ENCODE results near the gene DMTF1. TPM values are rescaled to one million over a fixed set of nuclear protein-coding genes. Genes with fewer than 3 reads are reported as not detected.

Gene DMTF1
- total and polyA plus RNA-seq, 9 of the 15 experiments (the other 6 are each of a cell fraction or from before 2014, with no cell fraction given): 25.7 to 208 (median 74.7) TPM

DNA sequence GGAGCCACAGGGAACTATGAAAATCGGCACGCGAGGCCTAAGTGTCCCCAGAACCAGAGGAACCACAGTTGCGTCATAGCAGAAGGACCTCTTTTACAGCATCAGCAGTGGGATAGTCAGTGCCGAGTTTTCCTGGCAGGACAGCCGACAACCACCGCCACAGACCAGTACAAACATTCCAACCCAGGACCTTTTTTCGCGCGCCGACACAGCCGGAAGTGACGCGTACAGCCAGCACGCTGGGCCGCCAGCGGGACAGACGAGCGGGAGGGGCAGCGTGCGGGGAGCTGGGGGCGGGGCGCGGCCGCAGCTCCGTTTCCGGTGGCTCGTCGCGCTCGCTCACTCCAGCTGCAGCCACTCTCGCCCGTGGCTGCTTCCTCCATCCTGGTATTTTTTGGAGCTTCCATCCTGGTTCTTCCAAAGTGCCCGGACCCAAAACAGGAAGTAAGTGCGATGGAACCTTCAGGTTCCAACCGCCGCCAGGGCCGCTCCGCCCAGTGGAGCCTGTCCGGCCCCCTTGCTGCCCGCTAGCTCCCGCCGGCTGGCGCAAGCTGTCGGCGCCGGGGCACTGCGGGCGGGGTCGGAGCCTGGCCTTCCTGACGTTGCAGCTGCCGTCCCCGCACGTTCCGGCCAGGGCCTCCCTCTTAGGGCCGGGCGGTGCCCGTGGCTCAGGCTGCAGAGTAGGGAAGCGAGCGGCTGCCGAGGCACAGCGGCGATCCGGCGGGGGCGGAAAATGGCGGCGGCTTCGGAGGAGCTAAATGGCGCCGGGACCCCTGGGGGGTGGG is at the start of gene DMTF1 (continued):
- TF ChIP-seq PRMT5 (CRISPR knock-in tag; IDR thresholded peaks at IDR 0.05) (no peak), LCOR (CRISPR knock-in tag; IDR thresholded peaks at IDR 0.05) (peak; percentile 91), HMGN3 (IDR thresholded peaks at IDR 0.05; ENCODE audit: borderline replicate concordance, extremely low read depth, insufficient read length, low read depth, low read length) (peak; percentile 83), SRSF1 (IDR thresholded peaks at IDR 0.05; ENCODE audit: low read depth, low read length) (peak; percentile 90), POLR2A (conservative IDR thresholded peaks at IDR 0.05) (peak; percentile 96), GATAD2A (IDR thresholded peaks at IDR 0.05) (peak; percentile 95; the same call in 1 of the 2 replicates), KLF16 (IDR thresholded peaks at IDR 0.05) (peak; percentile 97), ZBTB1 (CRISPR knock-in tag; IDR thresholded peaks at IDR 0.05; ENCODE audit: borderline replicate concordance, low read depth) (peak; percentile 79), NFIX (CRISPR knock-in tag; IDR thresholded peaks at IDR 0.05; ENCODE audit: low read depth) (no peak), SMAD3 (CRISPR knock-in tag; conservative IDR thresholded peaks at IDR 0.05) (no peak), JUNB (CRISPR knock-in tag; conservative IDR thresholded peaks at IDR 0.05) (peak; percentile 60), ZNF695 (CRISPR knock-in tag; IDR thresholded peaks at IDR 0.05) (0 out of 2 replicates have a peak, but pooled peaks have one; percentile 22), SAFB (IDR thresholded peaks at IDR 0.05; ENCODE audit: borderline replicate concordance, low read depth, low read length) (0 out of 2 replicates have a peak, but pooled peaks have one; percentile 14)
- TF ChIP-seq, protein P1, sequence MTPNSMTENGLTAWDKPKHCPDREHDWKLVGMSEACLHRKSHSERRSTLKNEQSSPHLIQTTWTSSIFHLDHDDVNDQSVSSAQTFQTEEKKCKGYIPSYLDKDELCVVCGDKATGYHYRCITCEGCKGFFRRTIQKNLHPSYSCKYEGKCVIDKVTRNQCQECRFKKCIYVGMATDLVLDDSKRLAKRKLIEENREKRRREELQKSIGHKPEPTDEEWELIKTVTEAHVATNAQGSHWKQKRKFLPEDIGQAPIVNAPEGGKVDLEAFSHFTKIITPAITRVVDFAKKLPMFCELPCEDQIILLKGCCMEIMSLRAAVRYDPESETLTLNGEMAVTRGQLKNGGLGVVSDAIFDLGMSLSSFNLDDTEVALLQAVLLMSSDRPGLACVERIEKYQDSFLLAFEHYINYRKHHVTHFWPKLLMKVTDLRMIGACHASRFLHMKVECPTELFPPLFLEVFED (CRISPR knock-in tag; conservative IDR thresholded peaks at IDR 0.05): peak; percentile 83; the same call in 1 of the 2 replicates
- TF ChIP-seq, protein P2, sequence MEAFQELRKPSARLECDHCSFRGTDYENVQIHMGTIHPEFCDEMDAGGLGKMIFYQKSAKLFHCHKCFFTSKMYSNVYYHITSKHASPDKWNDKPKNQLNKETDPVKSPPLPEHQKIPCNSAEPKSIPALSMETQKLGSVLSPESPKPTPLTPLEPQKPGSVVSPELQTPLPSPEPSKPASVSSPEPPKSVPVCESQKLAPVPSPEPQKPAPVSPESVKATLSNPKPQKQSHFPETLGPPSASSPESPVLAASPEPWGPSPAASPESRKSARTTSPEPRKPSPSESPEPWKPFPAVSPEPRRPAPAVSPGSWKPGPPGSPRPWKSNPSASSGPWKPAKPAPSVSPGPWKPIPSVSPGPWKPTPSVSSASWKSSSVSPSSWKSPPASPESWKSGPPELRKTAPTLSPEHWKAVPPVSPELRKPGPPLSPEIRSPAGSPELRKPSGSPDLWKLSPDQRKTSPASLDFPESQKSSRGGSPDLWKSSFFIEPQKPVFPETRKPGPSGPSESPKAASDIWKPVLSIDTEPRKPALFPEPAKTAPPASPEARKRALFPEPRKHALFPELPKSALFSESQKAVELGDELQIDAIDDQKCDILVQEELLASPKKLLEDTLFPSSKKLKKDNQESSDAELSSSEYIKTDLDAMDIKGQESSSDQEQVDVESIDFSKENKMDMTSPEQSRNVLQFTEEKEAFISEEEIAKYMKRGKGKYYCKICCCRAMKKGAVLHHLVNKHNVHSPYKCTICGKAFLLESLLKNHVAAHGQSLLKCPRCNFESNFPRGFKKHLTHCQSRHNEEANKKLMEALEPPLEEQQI (IDR thresholded peaks at IDR 0.05): peak; percentile 69
- TF ChIP-seq, protein P3, sequence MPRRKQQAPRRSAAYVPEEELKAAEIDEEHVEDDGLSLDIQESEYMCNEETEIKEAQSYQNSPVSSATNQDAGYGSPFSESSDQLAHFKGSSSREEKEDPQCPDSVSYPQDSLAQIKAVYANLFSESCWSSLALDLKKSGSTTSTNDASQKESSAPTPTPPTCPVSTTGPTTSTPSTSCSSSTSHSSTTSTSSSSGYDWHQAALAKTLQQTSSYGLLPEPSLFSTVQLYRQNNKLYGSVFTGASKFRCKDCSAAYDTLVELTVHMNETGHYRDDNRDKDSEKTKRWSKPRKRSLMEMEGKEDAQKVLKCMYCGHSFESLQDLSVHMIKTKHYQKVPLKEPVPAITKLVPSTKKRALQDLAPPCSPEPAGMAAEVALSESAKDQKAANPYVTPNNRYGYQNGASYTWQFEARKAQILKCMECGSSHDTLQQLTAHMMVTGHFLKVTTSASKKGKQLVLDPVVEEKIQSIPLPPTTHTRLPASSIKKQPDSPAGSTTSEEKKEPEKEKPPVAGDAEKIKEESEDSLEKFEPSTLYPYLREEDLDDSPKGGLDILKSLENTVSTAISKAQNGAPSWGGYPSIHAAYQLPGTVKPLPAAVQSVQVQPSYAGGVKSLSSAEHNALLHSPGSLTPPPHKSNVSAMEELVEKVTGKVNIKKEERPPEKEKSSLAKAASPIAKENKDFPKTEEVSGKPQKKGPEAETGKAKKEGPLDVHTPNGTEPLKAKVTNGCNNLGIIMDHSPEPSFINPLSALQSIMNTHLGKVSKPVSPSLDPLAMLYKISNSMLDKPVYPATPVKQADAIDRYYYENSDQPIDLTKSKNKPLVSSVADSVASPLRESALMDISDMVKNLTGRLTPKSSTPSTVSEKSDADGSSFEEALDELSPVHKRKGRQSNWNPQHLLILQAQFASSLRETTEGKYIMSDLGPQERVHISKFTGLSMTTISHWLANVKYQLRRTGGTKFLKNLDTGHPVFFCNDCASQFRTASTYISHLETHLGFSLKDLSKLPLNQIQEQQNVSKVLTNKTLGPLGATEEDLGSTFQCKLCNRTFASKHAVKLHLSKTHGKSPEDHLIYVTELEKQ (CRISPR knock-in tag; IDR thresholded peaks at IDR 0.05): 0 out of 2 replicates have a peak, but pooled peaks have one; percentile 28
- TF ChIP-seq, protein P4, sequence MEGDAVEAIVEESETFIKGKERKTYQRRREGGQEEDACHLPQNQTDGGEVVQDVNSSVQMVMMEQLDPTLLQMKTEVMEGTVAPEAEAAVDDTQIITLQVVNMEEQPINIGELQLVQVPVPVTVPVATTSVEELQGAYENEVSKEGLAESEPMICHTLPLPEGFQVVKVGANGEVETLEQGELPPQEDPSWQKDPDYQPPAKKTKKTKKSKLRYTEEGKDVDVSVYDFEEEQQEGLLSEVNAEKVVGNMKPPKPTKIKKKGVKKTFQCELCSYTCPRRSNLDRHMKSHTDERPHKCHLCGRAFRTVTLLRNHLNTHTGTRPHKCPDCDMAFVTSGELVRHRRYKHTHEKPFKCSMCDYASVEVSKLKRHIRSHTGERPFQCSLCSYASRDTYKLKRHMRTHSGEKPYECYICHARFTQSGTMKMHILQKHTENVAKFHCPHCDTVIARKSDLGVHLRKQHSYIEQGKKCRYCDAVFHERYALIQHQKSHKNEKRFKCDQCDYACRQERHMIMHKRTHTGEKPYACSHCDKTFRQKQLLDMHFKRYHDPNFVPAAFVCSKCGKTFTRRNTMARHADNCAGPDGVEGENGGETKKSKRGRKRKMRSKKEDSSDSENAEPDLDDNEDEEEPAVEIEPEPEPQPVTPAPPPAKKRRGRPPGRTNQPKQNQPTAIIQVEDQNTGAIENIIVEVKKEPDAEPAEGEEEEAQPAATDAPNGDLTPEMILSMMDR (IDR thresholded peaks at IDR 0.05 in 2 of 3, conservative IDR thresholded peaks at IDR 0.05 in 1 of 3; ENCODE audit: insufficient read depth in 2 of 3, low read depth in 1 of 3, low read length in 3 of 3): 0 out of 6 replicates have a peak, but pooled peaks of 2 of the 3 experiments have one; percentile 0 to 14

Measured in K562 (cell line).